Nephron progenitor cell (in vitro differentiated cells): ENCODE data around the gene NFE2L2.

Experiments
- DNase-seq: peaks from one replicate; pipeline ENCODE4 v3.0.0; 2021
- H3K27ac Mint-ChIP-seq: 2 replicates; pipeline ENCODE4 v1.8.0; 2021; ENCODE audit warnings: mild to moderate bottlenecking, moderate library complexity, mixed read lengths
- H3K27me3 Mint-ChIP-seq: 2 replicates; pipeline ENCODE4 v1.8.0; 2021; ENCODE audit warnings: mild to moderate bottlenecking, low read depth, mixed read lengths; ENCODE audit not compliant: poor library complexity
- H3K36me3 Mint-ChIP-seq: 2 replicates; pipeline ENCODE4 v1.8.0; 2021; ENCODE audit warnings: low read depth, mixed read lengths
- H3K4me1 Mint-ChIP-seq: 2 replicates; pipeline ENCODE4 v1.8.0; 2021; ENCODE audit warnings: mixed read lengths
- H3K4me3 Mint-ChIP-seq: 2 replicates; pipeline ENCODE4 v1.8.0; 2021; ENCODE audit warnings: mild to moderate bottlenecking, moderate library complexity, mixed read lengths
- H3K9me3 Mint-ChIP-seq: 2 replicates; pipeline ENCODE4 v1.8.0; 2021; ENCODE audit warnings: mild to moderate bottlenecking, moderate library complexity, mixed read lengths
- CTCF ChIP-seq: fragments of 200-600 bp; sonication (generic); IDR thresholded peaks from 2 replicates; pipeline ENCODE4 v1.5.0; 2021; ENCODE audit warnings: antibody characterized with exemption

The NFE2L2 gene

DNA sequence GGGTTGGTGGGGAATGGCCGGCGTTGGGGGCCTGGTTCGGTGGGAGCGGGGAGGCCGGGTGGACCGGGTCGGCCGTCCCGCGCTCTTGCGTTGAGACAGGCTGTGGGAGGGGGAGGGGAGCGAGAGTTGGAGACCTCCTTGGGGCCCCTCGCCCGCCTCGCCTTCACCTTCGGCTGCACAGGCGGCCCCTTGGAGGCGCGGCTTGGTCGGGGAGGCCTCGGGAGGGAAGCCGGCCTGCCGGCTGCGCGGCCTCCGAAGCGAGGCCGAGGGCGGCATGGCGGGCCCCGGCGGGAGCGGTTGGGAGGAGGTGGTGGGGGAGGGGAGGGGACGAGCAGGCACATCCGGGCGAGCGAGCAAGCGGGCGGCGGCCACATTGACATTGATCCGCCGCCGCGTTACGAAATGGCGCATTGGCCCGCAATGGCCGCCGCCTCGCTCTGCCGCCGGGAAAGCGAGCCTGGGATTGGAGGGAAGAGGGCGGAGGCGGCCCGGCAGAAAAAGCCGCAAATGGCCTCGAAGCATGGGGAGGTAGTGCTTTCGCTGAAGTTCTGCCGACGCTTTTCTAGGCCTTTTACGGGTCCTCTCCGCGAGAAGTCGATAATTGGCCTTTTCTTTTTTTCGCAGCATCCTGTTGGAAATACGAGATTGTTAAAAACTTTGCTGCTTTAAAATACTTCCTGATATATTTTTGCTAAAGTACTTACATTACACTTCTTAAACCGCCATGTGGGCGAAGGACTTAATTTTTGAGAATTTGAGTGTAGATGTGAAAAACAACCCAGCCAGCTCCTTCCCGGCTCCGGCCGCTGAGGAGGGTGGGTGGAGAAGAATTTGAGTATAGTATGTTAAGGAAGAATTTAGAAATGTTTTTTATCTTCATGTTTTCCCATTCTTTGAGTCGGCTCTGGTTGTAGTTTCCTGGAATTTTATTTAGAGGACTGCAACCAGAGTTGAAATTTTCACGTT, 51.4 kb downstream of the NFE2L2 start:
- Mint-ChIP-seq H3K4me1 (peaks cover 60% of the 10 kb centered on the region), H3K36me3 (peaks cover 44% of the 10 kb centered on the region), H3K27me3 (peaks cover 5% of the 10 kb centered on the region), H3K4me3 (peak overlapping the region; percentile 93), H3K27ac (peak overlapping the region; percentile 100), H3K9me3 (no peaks in the 10 kb centered on the region)
- TF ChIP-seq CTCF = no peak
- peak; percentile 93 for DNase-seq

DNA sequence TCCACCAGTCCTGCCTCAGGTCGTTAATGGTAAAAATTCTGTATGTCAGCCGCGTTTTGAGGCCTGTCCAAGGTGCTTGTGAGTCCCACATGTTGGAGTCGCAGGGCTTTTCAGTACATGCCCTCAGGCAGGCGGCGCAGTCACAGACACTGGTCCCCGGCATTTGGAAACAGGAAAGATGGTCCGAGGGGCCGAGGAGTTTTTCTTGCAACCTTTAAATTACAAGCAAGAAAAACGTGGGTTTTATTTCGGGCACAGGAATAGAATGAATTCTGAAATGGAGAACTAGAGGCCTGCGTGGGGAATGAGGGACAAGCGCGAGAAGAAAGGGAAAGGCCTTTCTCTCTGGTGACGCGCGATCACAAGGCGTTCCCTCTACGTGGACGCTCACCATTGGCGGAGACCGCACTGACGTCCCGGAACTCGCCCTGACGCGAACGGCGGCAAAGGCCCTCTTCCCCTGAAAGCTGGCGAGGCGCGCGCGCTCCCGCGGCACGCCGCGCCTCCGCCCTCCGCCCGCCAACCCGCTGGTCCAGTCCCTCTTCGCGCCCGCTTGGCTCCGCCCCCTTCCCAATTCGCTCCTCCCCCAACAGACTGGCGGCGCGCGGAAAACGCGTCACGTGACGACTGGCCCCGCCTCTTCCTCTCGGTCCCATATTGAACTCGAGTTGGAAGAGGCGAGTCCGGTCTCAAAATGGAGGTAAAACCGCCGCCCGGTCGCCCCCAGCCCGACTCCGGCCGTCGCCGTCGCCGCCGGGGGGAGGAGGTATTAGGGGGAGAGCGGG, 52.2 kb downstream of the NFE2L2 start, which contains the start of gene HNRNPA3:
TSS of gene HNRNPA3 (plus strand) at position 689 of the 785 bp plus-strand sequence. CDS start at position 695, 6 bp downstream.
- H3K27me3 Mint-ChIP-seq = peaks cover 5% of the 10 kb centered on the region
- H3K36me3 Mint-ChIP-seq = peaks cover 40% of the 10 kb centered on the region
- H3K4me3 Mint-ChIP-seq = peak within 1 kb of the TSS; percentile 93
- peak within 1 kb of the TSS; percentile 100 for H3K27ac Mint-ChIP-seq
- TF ChIP-seq CTCF = no peak
- H3K9me3 Mint-ChIP-seq = no peaks in the 10 kb centered on the region
- peaks cover 62% of the 10 kb centered on the region for H3K4me1 Mint-ChIP-seq
- DNase-seq = peak; percentile 100

DNA sequence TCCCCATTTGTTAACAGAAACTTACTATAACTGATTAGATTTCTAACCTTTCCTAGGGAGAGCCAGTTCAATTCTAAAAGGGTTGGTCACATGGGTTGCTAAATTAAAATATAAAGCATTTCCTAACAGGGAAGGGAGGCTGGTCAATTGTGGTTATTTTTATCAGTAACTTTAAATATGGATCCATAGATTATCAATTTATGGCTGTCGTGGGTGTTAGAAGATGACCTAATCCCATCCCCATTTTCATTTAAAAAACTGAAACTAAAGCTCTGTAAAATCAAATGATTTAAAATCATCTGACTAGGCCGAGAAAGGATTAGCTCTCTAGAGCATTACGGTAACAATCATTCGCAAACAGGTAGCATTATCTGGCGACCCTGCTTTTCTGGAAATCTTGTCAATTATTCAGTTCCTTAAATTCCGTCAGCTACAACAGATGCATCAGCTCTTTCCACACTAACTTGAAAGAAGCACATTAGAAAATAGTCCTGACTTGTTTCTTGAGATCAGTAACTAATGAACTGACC, 52.9 kb downstream of the NFE2L2 start:
- Mint-ChIP-seq H3K9me3 (no peaks in the 10 kb centered on the region), H3K4me3 (peak overlapping the region; percentile 93), H3K27me3 (peaks cover 5% of the 10 kb centered on the region), H3K36me3 (peaks cover 34% of the 10 kb centered on the region), H3K27ac (peak overlapping the region; percentile 100), H3K4me1 (peaks cover 64% of the 10 kb centered on the region)
- TF ChIP-seq CTCF = no peak
- no peak for DNase-seq

- Mint-ChIP-seq H3K27ac (peak overlapping the region; percentile 100), H3K9me3 (no peaks in the 10 kb centered on the region), H3K4me3 (peak overlapping the region; percentile 93), H3K4me1 (peaks cover 63% of the 10 kb centered on the region), H3K27me3 (peaks cover 5% of the 10 kb centered on the region), H3K36me3 (peaks cover 32% of the 10 kb centered on the region)
- TF ChIP-seq CTCF = no peak
- DNase-seq = no peak
Measured at GRCh38 chr2:177211169-177211568, 53.4 kb downstream of the NFE2L2 start.

DNA sequence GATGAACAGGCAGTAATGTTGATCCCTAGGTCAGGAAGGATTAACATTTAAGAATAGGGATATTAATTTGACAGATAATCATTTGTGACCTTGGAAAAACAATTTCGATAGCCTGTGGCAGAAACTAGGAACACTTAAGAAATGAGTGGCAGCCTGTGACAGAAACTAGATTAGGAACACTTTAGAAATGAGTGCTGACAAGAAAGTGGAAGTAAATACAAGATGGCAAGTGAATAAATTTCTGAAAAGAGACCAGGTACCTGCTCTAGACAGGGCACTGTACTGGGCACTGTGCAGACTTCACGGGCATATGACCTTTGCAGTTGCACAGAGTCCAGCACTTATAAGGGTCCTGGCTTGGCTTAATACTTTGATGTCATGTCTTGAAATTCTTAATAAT, 57.4 kb downstream of the NFE2L2 start:
- Mint-ChIP-seq H3K27ac (no peak overlapping the region), H3K36me3 (peaks cover 10% of the 10 kb centered on the region), H3K4me1 (peaks cover 61% of the 10 kb centered on the region), H3K27me3 (no peaks in the 10 kb centered on the region), H3K4me3 (no peak overlapping the region), H3K9me3 (no peaks in the 10 kb centered on the region)
- no peak for DNase-seq
- no peak for TF ChIP-seq CTCF
